ENCODE measurements around the gene ZC3H10. TPM values are rescaled to one million over a fixed set of nuclear protein-coding genes. Genes with fewer than 3 reads are reported as not detected.
A peak's percentile ranks its signal among the peaks of the same experiment; 100 is the strongest.

Gene ZC3H10
- total and polyA plus RNA-seq, 10 donors: 1.5 to 13.6 (median 8.9) TPM

DNA sequence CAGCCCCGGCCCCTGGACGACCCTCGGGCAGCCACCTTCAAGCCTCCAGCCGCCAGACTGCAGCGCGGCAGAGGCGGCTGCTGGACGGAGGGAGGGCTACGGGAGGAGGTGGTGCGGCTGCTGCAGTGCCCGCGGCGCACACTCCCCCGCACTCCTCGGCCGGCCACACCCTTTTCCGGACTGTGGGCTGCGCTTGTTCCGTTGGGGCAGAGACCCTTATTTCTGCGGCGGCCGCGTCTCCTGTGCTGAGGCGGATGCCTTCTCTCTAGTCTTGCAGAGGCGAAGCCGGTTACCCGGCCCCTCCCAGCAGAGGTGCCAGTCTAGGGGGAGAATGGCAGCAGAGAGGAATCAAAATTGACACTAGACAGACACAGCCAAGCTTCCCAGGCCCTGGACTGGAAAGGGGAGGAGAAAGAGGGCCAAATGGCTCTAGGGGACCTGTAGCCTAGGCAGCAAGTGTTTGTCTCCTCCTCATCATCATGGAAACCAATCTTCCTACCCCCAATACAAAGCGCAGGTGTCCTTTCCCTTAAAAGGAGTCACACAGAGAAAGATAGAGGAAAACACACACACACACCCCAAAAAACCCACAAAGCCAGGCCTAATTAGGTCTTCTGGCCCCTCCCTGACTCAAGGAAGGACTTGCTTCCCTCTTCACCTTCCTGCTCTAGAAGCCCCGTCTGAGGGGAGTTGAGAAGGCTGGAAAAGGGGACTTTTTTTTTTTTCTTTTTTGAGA lies 11.3 kb downstream of the ZC3H10 start:
- Histone ChIP-seq H3K27me3 (replicated peaks in 1 of 7) (no peaks in the 10 kb centered on the region), H3K4me1 (peaks cover 37 to 79% (median 58%) of the 10 kb centered on the region in 6 donors), H3K27ac (peak overlapping the region; percentile 82 to 94 (median 90)), H3K36me3 (peaks cover 0 to 43% (median 41%) of the 10 kb centered on the region in 6 donors), H3K4me3 (peak overlapping the region; percentile 50 to 94 (median 79)), H3K9me3 (no peaks in the 10 kb centered on the region)
- intact Hi-C loops (cut with DNase I; ENCODE audit: low total_unique reads): no loop called here
- peak; percentile 96 for DNase-seq
- 0 to 1% (median 0%) methylated on average over 24 to 29 of the region's 29 CpGs for WGBS, 5 donors
- peak; percentile 88 to 94 (median 93) for TF ChIP-seq POLR2AphosphoS5 (IDR thresholded peaks at IDR 0.05)
- peak; percentile 13 to 62 (median 30) for TF ChIP-seq POLR2A (IDR thresholded peaks at IDR 0.05)
- TF ChIP-seq, protein P1, sequence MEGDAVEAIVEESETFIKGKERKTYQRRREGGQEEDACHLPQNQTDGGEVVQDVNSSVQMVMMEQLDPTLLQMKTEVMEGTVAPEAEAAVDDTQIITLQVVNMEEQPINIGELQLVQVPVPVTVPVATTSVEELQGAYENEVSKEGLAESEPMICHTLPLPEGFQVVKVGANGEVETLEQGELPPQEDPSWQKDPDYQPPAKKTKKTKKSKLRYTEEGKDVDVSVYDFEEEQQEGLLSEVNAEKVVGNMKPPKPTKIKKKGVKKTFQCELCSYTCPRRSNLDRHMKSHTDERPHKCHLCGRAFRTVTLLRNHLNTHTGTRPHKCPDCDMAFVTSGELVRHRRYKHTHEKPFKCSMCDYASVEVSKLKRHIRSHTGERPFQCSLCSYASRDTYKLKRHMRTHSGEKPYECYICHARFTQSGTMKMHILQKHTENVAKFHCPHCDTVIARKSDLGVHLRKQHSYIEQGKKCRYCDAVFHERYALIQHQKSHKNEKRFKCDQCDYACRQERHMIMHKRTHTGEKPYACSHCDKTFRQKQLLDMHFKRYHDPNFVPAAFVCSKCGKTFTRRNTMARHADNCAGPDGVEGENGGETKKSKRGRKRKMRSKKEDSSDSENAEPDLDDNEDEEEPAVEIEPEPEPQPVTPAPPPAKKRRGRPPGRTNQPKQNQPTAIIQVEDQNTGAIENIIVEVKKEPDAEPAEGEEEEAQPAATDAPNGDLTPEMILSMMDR (IDR thresholded peaks at IDR 0.05 in 8 of 11, conservative IDR thresholded peaks at IDR 0.05 in 3 of 11): peak in 1 of 11 experiments; percentile 17

DNA sequence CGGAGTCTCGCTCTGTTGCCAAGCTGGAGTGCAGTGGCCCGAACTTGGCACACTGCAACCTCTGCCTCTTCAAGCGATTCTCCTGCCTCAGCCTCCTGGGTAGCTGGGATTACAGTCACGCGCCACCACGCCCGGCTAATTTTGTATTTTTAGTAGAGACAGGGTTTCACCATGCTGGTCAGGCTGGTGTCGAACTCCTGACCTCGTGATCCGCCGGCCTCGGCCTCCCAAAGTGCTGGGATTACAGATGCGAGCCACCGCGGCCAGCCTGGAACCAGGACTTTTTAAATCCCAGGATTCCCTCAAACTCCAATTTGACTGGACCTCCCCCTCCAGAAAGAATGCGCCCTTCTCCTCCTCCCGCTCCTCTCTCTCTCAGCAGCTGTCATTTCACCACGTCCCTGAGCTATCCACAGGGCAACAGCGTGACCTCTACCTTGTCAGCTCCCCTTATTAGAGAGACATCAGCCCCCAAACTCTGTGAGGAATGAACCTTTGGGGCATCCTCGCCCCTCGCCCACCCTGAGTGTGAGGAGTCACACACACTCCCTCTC lies 12.0 kb downstream of the ZC3H10 start:
- WGBS, 5 donors: 56 to 68% (median 64%) methylated on average over 21 to 22 of the region's 22 CpGs
- Histone ChIP-seq H3K4me3 (peak overlapping the region; percentile 50 to 94 (median 79)), H3K27ac (peak overlapping the region; percentile 82 to 94 (median 90))

DNA sequence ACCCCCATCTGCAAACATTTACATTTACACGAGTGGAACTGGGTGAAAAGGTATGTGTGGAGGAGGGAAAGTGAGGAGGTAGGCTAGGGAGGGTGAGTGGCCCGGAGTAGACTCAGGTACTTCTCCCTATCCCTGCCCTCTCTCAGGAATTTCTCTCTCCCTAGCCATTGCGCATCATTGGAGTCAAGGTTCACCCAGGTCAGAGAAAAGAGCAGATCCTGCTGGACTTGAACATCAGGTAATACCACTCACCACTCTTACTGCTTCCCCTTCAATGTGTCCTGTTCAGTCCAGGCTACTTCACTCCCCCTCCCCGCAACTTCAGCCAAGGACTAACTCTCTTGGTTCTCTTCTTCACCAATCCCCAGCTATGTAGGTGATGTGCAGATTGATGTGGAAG lies 12.8 kb downstream of the ZC3H10 start:
- peak overlapping the region in 1 of 8 donors; percentile 83 for H3K4me3 ChIP-seq
- DNase-seq: no peak
- no peaks in the 10 kb centered on the region for H3K27me3 ChIP-seq (replicated peaks in 1 of 7)
- H3K4me1 ChIP-seq: peaks cover 30 to 64% (median 43%) of the 10 kb centered on the region in 6 donors
- no peaks in the 10 kb centered on the region for H3K9me3 ChIP-seq
- peaks cover 3 to 58% (median 54%) of the 10 kb centered on the region in 6 donors for H3K36me3 ChIP-seq
- TF ChIP-seq POLR2AphosphoS5 (IDR thresholded peaks at IDR 0.05): no peak
- TF ChIP-seq, protein P1 (IDR thresholded peaks at IDR 0.05 in 8 of 11, conservative IDR thresholded peaks at IDR 0.05 in 3 of 11): no peak
- TF ChIP-seq POLR2A (IDR thresholded peaks at IDR 0.05): no peak
- 93 to 98% (median 96%) methylated on average over 4 of the region's 4 CpGs for WGBS, 5 donors
- H3K27ac ChIP-seq: peak overlapping the region in 6 of 8 donors; percentile 7 to 94 (median 91)
- intact Hi-C loops (cut with DNase I; ENCODE audit: low total_unique reads): no loop called here

More for the DNA sequence above, 12.0 kb downstream of the ZC3H10 start:
- Histone ChIP-seq H3K36me3 (peaks cover 3 to 50% (median 47%) of the 10 kb centered on the region in 6 donors), H3K4me1 (peaks cover 37 to 72% (median 52%) of the 10 kb centered on the region in 6 donors), H3K27me3 (replicated peaks in 1 of 7) (no peaks in the 10 kb centered on the region), H3K9me3 (no peaks in the 10 kb centered on the region)
- TF ChIP-seq POLR2AphosphoS5 (IDR thresholded peaks at IDR 0.05): no peak
- TF ChIP-seq, protein P1 (IDR thresholded peaks at IDR 0.05 in 8 of 11, conservative IDR thresholded peaks at IDR 0.05 in 3 of 11): no peak
- TF ChIP-seq POLR2A (IDR thresholded peaks at IDR 0.05): no peak
- intact Hi-C loops (cut with DNase I; ENCODE audit: low total_unique reads): no loop called here
- no peak for DNase-seq

DNA sequence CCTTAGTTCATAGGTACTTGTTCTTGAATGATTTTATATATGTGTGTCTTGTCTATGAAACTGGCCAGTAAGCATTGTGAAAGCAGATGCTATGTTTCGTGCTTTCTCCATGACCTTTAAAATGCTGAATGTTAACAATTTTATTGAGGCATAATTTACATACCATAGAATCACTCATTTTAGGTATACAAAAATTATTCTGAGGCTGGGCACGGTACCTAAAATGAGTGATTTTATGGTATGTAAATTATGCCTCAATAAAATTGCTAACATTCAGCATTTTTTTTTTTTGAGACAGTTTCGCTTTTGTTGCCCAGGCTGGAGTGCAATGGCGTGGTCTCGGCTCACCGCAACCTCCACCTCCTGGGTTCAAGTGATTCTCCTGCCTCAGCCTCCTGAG lies 16.8 kb downstream of the ZC3H10 start:
- H3K36me3 ChIP-seq: peaks cover 3 to 98% (median 94%) of the 10 kb centered on the region in 6 donors
- whole genome bisulfite sequencing, 5 donors: 93 to 96% (median 95%) methylated on average over 6 of the region's 6 CpGs
- intact Hi-C loops (cut with DNase I; ENCODE audit: low total_unique reads): no loop called here

More for the DNA sequence above, 16.8 kb downstream of the ZC3H10 start:
- no peaks in the 10 kb centered on the region for H3K27me3 ChIP-seq (replicated peaks in 1 of 7)
- TF ChIP-seq POLR2AphosphoS5 (IDR thresholded peaks at IDR 0.05) (no peak), POLR2A (IDR thresholded peaks at IDR 0.05) (no peak)
- TF ChIP-seq, protein P1 (IDR thresholded peaks at IDR 0.05 in 8 of 11, conservative IDR thresholded peaks at IDR 0.05 in 3 of 11): no peak
- H3K4me3 ChIP-seq: no peak overlapping the region
- no peaks in the 10 kb centered on the region for H3K9me3 ChIP-seq
- DNase-seq: no peak
- peaks cover 6 to 40% (median 12%) of the 10 kb centered on the region in 6 donors for H3K4me1 ChIP-seq
- no peak overlapping the region for H3K27ac ChIP-seq
